H9 (cell line): ENCODE results near the gene C5orf15. TPM values are rescaled to one million over a fixed set of nuclear protein-coding genes. Genes with fewer than 3 reads are reported as not detected.

Source experiments
- DNase-seq: peaks from one replicate; pipeline ENCODE4 v3.0.0-alpha.2; 2017
- H2AFZ ChIP-seq: one replicate; pipeline ENCODE4 v1.6.1; 2013; ENCODE audit warnings: mild to moderate bottlenecking, low read length, control low read depth, moderate library complexity
- H2AK5ac ChIP-seq: 2 replicates; pipeline ENCODE4 v1.6.1; 2013; ENCODE audit warnings: low read length, control low read depth, mixed read lengths; ENCODE audit not compliant: insufficient read length
- H2BK120ac ChIP-seq: one replicate; pipeline ENCODE4 v1.6.1; 2013; ENCODE audit warnings: low read depth, mild to moderate bottlenecking, low read length, control low read depth, inconsistent platforms; ENCODE audit not compliant: poor library complexity, severe bottlenecking
- H2BK12ac ChIP-seq: 2 replicates; pipeline ENCODE4 v1.6.1; 2013; ENCODE audit warnings: low read length, control low read depth, mixed read lengths, low read depth; ENCODE audit not compliant: insufficient read length
- H2BK15ac ChIP-seq: 2 replicates; pipeline ENCODE4 v1.6.1; 2013; ENCODE audit warnings: low read depth, low read length, control low read depth
- H2BK20ac ChIP-seq: one replicate; pipeline ENCODE4 v1.6.1; 2013; ENCODE audit warnings: low read depth, mild to moderate bottlenecking, low read length, control low read depth, inconsistent platforms; ENCODE audit not compliant: poor library complexity, severe bottlenecking
- H2BK5ac ChIP-seq: 2 replicates; pipeline ENCODE4 v1.6.1; 2013; ENCODE audit warnings: low read length, control low read depth, mixed read lengths; ENCODE audit not compliant: insufficient read length
- H3K14ac ChIP-seq: 2 replicates; pipeline ENCODE4 v1.6.1; 2013; ENCODE audit warnings: low read length, control low read depth; ENCODE audit not compliant: insufficient read depth
- H3K18ac ChIP-seq: 2 replicates; pipeline ENCODE4 v1.6.1; 2013; ENCODE audit warnings: low read depth, mild to moderate bottlenecking, mixed read lengths, low read length, control low read depth; ENCODE audit not compliant: insufficient read length
- H3K23ac ChIP-seq: 2 replicates; pipeline ENCODE4 v1.6.1; 2013; ENCODE audit warnings: low read length, control low read depth, mixed read lengths, low read depth; ENCODE audit not compliant: insufficient read length
- H3K23me2 ChIP-seq: 2 replicates; pipeline ENCODE4 v1.6.1; 2013; ENCODE audit warnings: low read depth, mild to moderate bottlenecking, mixed read lengths, low read length, control low read depth; ENCODE audit not compliant: insufficient read length, poor library complexity, severe bottlenecking
- H3K27ac ChIP-seq: 2 replicates; pipeline ENCODE4 v1.5.1; 2013; ENCODE audit warnings: low read length, control low read depth, mixed read lengths, low read depth; ENCODE audit not compliant: insufficient read length
- H3K27me3 ChIP-seq: 2 replicates; pipeline ENCODE4 v1.6.1; 2013; ENCODE audit warnings: low read length, control low read depth, inconsistent platforms; ENCODE audit not compliant: insufficient read depth
- H3K4ac ChIP-seq: 2 replicates; pipeline ENCODE4 v1.6.1; 2013; ENCODE audit warnings: low read depth, mild to moderate bottlenecking, control low read depth, inconsistent platforms, low read length, moderate library complexity
- H3K4me1 ChIP-seq: 2 replicates; pipeline ENCODE4 v1.6.1; 2013; ENCODE audit warnings: low read length, control low read depth, inconsistent platforms; ENCODE audit not compliant: insufficient read depth
- H3K4me2 ChIP-seq: 2 replicates; pipeline ENCODE4 v1.6.1; 2013; ENCODE audit warnings: low read length, control low read depth, mixed read lengths; ENCODE audit not compliant: insufficient read length, insufficient read depth
- H3K56ac ChIP-seq: 2 replicates; pipeline ENCODE4 v1.6.1; 2013; ENCODE audit warnings: low read depth, mild to moderate bottlenecking, mixed read lengths, low read length, control low read depth; ENCODE audit not compliant: insufficient read length
- H3K79me1 ChIP-seq: 2 replicates; pipeline ENCODE4 v1.6.1; 2013; ENCODE audit warnings: low read depth, mild to moderate bottlenecking, moderate library complexity, low read length, control low read depth, inconsistent platforms; ENCODE audit not compliant: insufficient read depth, poor library complexity, severe bottlenecking
- H3K79me2 ChIP-seq: 2 replicates; pipeline ENCODE4 v1.6.1; 2013; ENCODE audit warnings: low read length, control low read depth, inconsistent platforms; ENCODE audit not compliant: insufficient read depth
- H3K9ac ChIP-seq: 2 replicates; pipeline ENCODE4 v1.6.1; 2013; ENCODE audit warnings: low read length, control low read depth, mixed read lengths; ENCODE audit not compliant: insufficient read length; ENCODE audit errors: extremely low read depth
- H3K9me3 ChIP-seq: one replicate; pipeline ENCODE4 v1.6.1; 2013; ENCODE audit warnings: low read depth, low read length, inconsistent platforms; ENCODE audit not compliant: control insufficient read depth
- H3T11ph ChIP-seq: one replicate; pipeline ENCODE4 v1.6.1; 2013; ENCODE audit warnings: mild to moderate bottlenecking, low read length, control low read depth, inconsistent platforms
- H4K20me1 ChIP-seq: one replicate; pipeline ENCODE4 v1.6.1; 2013; ENCODE audit not compliant: control insufficient read depth, insufficient read length, insufficient read depth
- H4K5ac ChIP-seq: 2 replicates; pipeline ENCODE4 v1.6.1; 2013; ENCODE audit warnings: low read depth, mild to moderate bottlenecking, mixed read lengths, low read length, control low read depth; ENCODE audit not compliant: insufficient read length
- H4K8ac ChIP-seq: replicated peaks from 2 replicates; pipeline ENCODE4 v1.6.1; 2013; ENCODE audit warnings: low read length, control low read depth, mixed read lengths, low read depth; ENCODE audit not compliant: insufficient read length
- H4K91ac ChIP-seq: 2 replicates; pipeline ENCODE4 v1.6.1; 2013; ENCODE audit warnings: low read depth, mild to moderate bottlenecking, moderate library complexity, mixed read lengths, low read length, control low read depth; ENCODE audit not compliant: insufficient read length
- H3K27ac Mint-ChIP-seq, 3 experiments: 2 replicates in 2 of 3; 3 replicates in 1 of 3; pipeline ENCODE4 v1.8.0; 2020 to 2021; ENCODE audit warnings: mixed read lengths in 3 of 3, mild to moderate bottlenecking in 1 of 3, moderate library complexity in 1 of 3
- H3K27me3 Mint-ChIP-seq: 2 replicates; pipeline ENCODE4 v1.8.0; 2021; ENCODE audit warnings: low read depth, mild to moderate bottlenecking, moderate library complexity, mixed read lengths
- H3K36me3 Mint-ChIP-seq, 3 experiments: 2 replicates in 2 of 3; 3 replicates in 1 of 3; pipeline ENCODE4 v1.8.0; 2020 to 2021; ENCODE audit warnings: low read depth in 3 of 3, mixed read lengths in 3 of 3; ENCODE audit not compliant: insufficient read depth in 1 of 3
- H3K4me1 Mint-ChIP-seq, 2 experiments: 2 replicates each; pipeline ENCODE4 v1.8.0; 2020; ENCODE audit warnings: mixed read lengths in 2 of 2
- H3K4me3 Mint-ChIP-seq, 2 experiments: 2 replicates in 1 of 2; 3 replicates in 1 of 2; pipeline ENCODE4 v1.8.0; 2020 to 2021; ENCODE audit warnings: mild to moderate bottlenecking in 2 of 2, mixed read lengths in 2 of 2, moderate library complexity in 1 of 2
- H3K9me3 Mint-ChIP-seq, 2 experiments: 2 replicates in 1 of 2; 3 replicates in 1 of 2; pipeline ENCODE4 v1.8.0; 2020; ENCODE audit warnings: mild to moderate bottlenecking in 2 of 2, mixed read lengths in 2 of 2, moderate library complexity in 1 of 2
- WGBS: extraction: QIAGEN DNeasy Blood & Tissue Kit; methylation state at CpG from one replicate; pipeline ENCODE4 v1.1.7; 2013; ENCODE audit warnings: missing lambda C conversion rate, low lambda C conversion rate, mixed read lengths; ENCODE audit not compliant: insufficient read length; ENCODE audit errors: extremely low coverage; 5-methylcytosine and 5-hydroxymethylcytosine counted together
- total RNA-seq: library from RNA; stranded (reverse); gene quantifications from 2 replicates; pipeline ENCODE4 v1.2.1, GENCODE V29; 2021
- TF ChIP-seq, protein P1 (sequence below): fragments of 200-600 bp; sonication (generic); conservative IDR thresholded peaks from 3 replicates; pipeline ENCODE4 v1.8.0; 2021; ENCODE audit warnings: antibody characterized with exemption, mild to moderate bottlenecking

Gene C5orf15
- total RNA-seq, 1 experiment from 2014 or later, result 33.4 TPM

DNA sequence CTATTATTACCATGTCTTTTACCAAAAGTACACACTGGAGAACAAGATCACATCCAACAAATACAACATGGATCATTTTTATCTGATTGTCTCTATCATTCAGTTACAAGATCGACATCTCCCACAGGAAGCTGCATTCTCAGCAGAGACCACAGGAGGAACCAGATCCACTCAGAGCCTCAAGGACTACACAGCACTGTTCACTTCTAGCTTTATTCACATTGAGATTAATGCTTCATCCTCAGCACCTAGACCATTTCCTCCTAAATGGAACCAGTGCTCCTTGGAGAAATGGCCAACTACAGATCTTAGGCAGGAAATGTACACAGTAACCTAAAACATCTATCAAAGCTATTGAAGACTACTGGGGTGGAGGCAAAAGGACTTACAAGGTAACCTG is 13.3 kb upstream of the C5orf15 start:
- Mint-ChIP-seq H3K27me3 (no peaks in the 10 kb centered on the region), H3K4me1 (peaks cover 5 to 7% of the 10 kb centered on the region in 2 experiments), H3K4me3 (no peak overlapping the region), H3K9me3 (no peaks in the 10 kb centered on the region), H3K27ac (no peak overlapping the region), H3K36me3 (peaks cover 35 to 84% (median 55%) of the 10 kb centered on the region in 3 experiments; a peak in 6 of 7 replicates)
- Histone ChIP-seq H3K27ac (no peak overlapping the region), H3K79me1 (no peaks in the 10 kb centered on the region), H3K4me2 (no peak overlapping the region), H3K4ac (no peak overlapping the region), H4K5ac (no peak overlapping the region), H3K56ac (no peak overlapping the region), H2BK120ac (no peak overlapping the region), H4K91ac (no peak overlapping the region), H2BK15ac (no peak overlapping the region), H2BK5ac (no peak overlapping the region), H3K9me3 (no peaks in the 10 kb centered on the region), H3K27me3 (no peaks in the 10 kb centered on the region), H3K4me1 (no peaks in the 10 kb centered on the region), H3K18ac (no peak overlapping the region), H2AFZ (no peak overlapping the region), H4K8ac (no peak overlapping the region), H3K79me2 (no peaks in the 10 kb centered on the region; the same call in 1 of the 2 replicates), H2AK5ac (no peak overlapping the region), H3K23ac (no peak overlapping the region), H3K14ac (no peak overlapping the region), H4K20me1 (no peaks in the 10 kb centered on the region), H3T11ph (no peak overlapping the region), H2BK12ac (no peak overlapping the region), H3K23me2 (no peaks in the 10 kb centered on the region), H3K9ac (no peak overlapping the region), H2BK20ac (no peak overlapping the region)
- no CpG with 5 or more reads among the region's 1 CpG for WGBS
- TF ChIP-seq, protein P1, sequence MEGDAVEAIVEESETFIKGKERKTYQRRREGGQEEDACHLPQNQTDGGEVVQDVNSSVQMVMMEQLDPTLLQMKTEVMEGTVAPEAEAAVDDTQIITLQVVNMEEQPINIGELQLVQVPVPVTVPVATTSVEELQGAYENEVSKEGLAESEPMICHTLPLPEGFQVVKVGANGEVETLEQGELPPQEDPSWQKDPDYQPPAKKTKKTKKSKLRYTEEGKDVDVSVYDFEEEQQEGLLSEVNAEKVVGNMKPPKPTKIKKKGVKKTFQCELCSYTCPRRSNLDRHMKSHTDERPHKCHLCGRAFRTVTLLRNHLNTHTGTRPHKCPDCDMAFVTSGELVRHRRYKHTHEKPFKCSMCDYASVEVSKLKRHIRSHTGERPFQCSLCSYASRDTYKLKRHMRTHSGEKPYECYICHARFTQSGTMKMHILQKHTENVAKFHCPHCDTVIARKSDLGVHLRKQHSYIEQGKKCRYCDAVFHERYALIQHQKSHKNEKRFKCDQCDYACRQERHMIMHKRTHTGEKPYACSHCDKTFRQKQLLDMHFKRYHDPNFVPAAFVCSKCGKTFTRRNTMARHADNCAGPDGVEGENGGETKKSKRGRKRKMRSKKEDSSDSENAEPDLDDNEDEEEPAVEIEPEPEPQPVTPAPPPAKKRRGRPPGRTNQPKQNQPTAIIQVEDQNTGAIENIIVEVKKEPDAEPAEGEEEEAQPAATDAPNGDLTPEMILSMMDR, result no peak
- DNase-seq, result no peak
